Endothelial cell of umbilical vein (primary cell): ENCODE results near the gene ANKEF1. TPM values are rescaled to one million over a fixed set of nuclear protein-coding genes. Genes with fewer than 3 reads are reported as not detected.

ENCODE experiments used
- BruUV-seq: library from RNA; stranded (reverse); fragments of 400-500 nt; replicated peaks from 2 replicates; lab custom pipeline; 2021; lab: Mats Ljungman, UMichigan
- CTCF ChIA-PET: fragments of 300-600, 350-600 bp; sonication (Branson Sonifier 250); formaldehyde crosslinking; loops from one replicate; lab custom pipeline; 2021; ENCODE audit warnings: antibody characterized with exemption, inconsistent platforms; lab: Charles Lee
- POLR2A ChIA-PET: fragments of 300-600, 350-600 bp; sonication (Branson Sonifier 250); formaldehyde crosslinking; loops from one replicate; lab custom pipeline; 2021; ENCODE audit warnings: antibody characterized with exemption, inconsistent platforms; lab: Charles Lee
- DNase-seq: peaks from one replicate; pipeline ENCODE4 v3.0.0-alpha.2; 2011; ENCODE audit warnings: low read depth, low spot score
- FAIRE-seq: peaks from 2 replicates; lab custom pipeline; 2011; peaks lifted over from hg19 to GRCh38; lab: Jason Lieb, UNC
- H2AFZ ChIP-seq: 2 replicates; pipeline ENCODE4 v1.6.0; 2012; ENCODE audit warnings: low read depth, low read length, control low read depth, inconsistent platforms
- H3K27ac ChIP-seq: 2 replicates; pipeline ENCODE4 v1.5.1; 2011; ENCODE audit warnings: low read depth, mild to moderate bottlenecking, control low read depth, low read length, moderate library complexity; ENCODE audit not compliant: insufficient read depth
- H3K27me3 ChIP-seq, 2 experiments: 2 replicates each; pipeline versions ENCODE4 v1.6.0 to v1.6.1; 2011; ENCODE audit warnings: low read length in 2 of 2, mixed read lengths in 1 of 2; ENCODE audit not compliant: control insufficient read depth in 2 of 2, insufficient read depth in 2 of 2
- H3K36me3 ChIP-seq, 2 experiments: 2 replicates in 1 of 2; 3 replicates in 1 of 2; pipeline ENCODE4 v1.5.1; 2011; ENCODE audit warnings: low read length in 2 of 2, mild to moderate bottlenecking in 1 of 2, moderate library complexity in 1 of 2; ENCODE audit not compliant: control insufficient read depth in 2 of 2, insufficient read depth in 2 of 2; ENCODE audit errors: extremely low read depth in 1 of 2
- H3K4me1 ChIP-seq: 3 replicates; pipeline ENCODE4 v1.5.1; 2011; ENCODE audit warnings: mild to moderate bottlenecking, low read length; ENCODE audit not compliant: control insufficient read depth, insufficient read depth; ENCODE audit errors: extremely low read depth
- H3K4me2 ChIP-seq: 2 replicates; pipeline ENCODE4 v1.6.1; 2011; ENCODE audit warnings: low read length, control low read depth, mixed read lengths; ENCODE audit not compliant: insufficient read depth
- H3K4me3 ChIP-seq, 3 experiments: fragments of 200-600 bp in 1 of 3; sonication (generic), shearing (Covaris generic) in 1 of 3; replicated peaks in 1 of 3; 2 replicates each; pipeline ENCODE4 v1.5.1; 2011 to 2016; ENCODE audit warnings: control low read depth in 3 of 3, low read length in 3 of 3, mild to moderate bottlenecking in 2 of 3, inconsistent platforms in 1 of 3, low read depth in 1 of 3, moderate library complexity in 1 of 3; ENCODE audit not compliant: insufficient read depth in 1 of 3
- H3K79me2 ChIP-seq: 2 replicates; pipeline ENCODE4 v1.6.0; 2012; ENCODE audit warnings: low read length, inconsistent platforms; ENCODE audit not compliant: control insufficient read depth, insufficient read depth
- H3K9ac ChIP-seq: replicated peaks from 2 replicates; pipeline ENCODE3; 2011; ENCODE audit warnings: low read length, control low read depth; ENCODE audit not compliant: insufficient read depth; ENCODE audit errors: extremely low read depth
- H3K9me1 ChIP-seq: replicated peaks from 3 replicates; pipeline ENCODE4 v1.6.0; 2011; ENCODE audit warnings: mild to moderate bottlenecking, low read length; ENCODE audit not compliant: control insufficient read depth, insufficient read depth; ENCODE audit errors: extremely low read depth
- H3K9me3 ChIP-seq: replicated peaks from 2 replicates; pipeline ENCODE4 v1.5.1; 2012; ENCODE audit warnings: low read length, inconsistent platforms; ENCODE audit not compliant: control insufficient read depth, insufficient read depth
- H4K20me1 ChIP-seq: replicated peaks from 2 replicates; pipeline ENCODE3; 2011; ENCODE audit warnings: mild to moderate bottlenecking, low read length; ENCODE audit not compliant: control insufficient read depth, insufficient read depth; ENCODE audit errors: extremely low read depth
- CTCF ChIP-seq, 2 donors: IDR thresholded peaks; 1 replicate in 1 of 2; 2 replicates in 1 of 2; pipeline ENCODE4 v1.5.1; 2011; ENCODE audit warnings: low read length in 2 of 2, mild to moderate bottlenecking in 2 of 2, moderate library complexity in 2 of 2, control low read depth in 1 of 2, inconsistent platforms in 1 of 2, low read depth in 1 of 2; ENCODE audit not compliant: insufficient read depth in 1 of 2; ENCODE audit errors: extremely low read depth in 1 of 2
- EZH2 ChIP-seq: IDR thresholded peaks from 2 replicates; pipeline ENCODE4 v1.6.1; 2012; ENCODE audit warnings: borderline replicate concordance, low read depth, mild to moderate bottlenecking, moderate library complexity, low read length, inconsistent platforms; ENCODE audit not compliant: severe bottlenecking
- FOS ChIP-seq: IDR thresholded peaks from 2 replicates; pipeline ENCODE4 v1.6.1; 2011; ENCODE audit warnings: mild to moderate bottlenecking, low read length, moderate library complexity, borderline replicate concordance; ENCODE audit not compliant: insufficient read depth
- GATA2 ChIP-seq: IDR thresholded peaks from 2 replicates; pipeline ENCODE4 v1.7.0; 2011; ENCODE audit warnings: low read depth, mild to moderate bottlenecking, moderate library complexity, mixed read lengths, low read length; ENCODE audit not compliant: insufficient read length, insufficient read depth
- JUN ChIP-seq: IDR thresholded peaks from 2 replicates; pipeline ENCODE4 v1.6.1; 2011; ENCODE audit warnings: borderline replicate concordance, low read depth; ENCODE audit not compliant: insufficient read length, insufficient read depth
- MAX ChIP-seq: IDR thresholded peaks from 2 replicates; pipeline ENCODE4 v1.6.1; 2011; ENCODE audit not compliant: insufficient read depth, insufficient read length
- MYC ChIP-seq: IDR thresholded peaks from one replicate; pipeline ENCODE4 v1.6.1; 2011; ENCODE audit warnings: mild to moderate bottlenecking, low read depth, low read length
- POLR2A ChIP-seq: IDR thresholded peaks from 2 replicates; pipeline ENCODE4 v1.6.1; 2012; ENCODE audit warnings: low read depth, mild to moderate bottlenecking, control low read depth, low read length
- POLR2AphosphoS5 ChIP-seq: IDR thresholded peaks from 2 replicates; pipeline ENCODE4 v1.6.1; 2012; ENCODE audit warnings: low read depth, mild to moderate bottlenecking, control low read depth, low read length, moderate library complexity; ENCODE audit not compliant: insufficient read depth
- dilution Hi-C: fragments of 300-500 bp; cut with MboI; formaldehyde crosslinking; loops from one replicate; pipeline ENCODE4 v1.15.0; 2019; ENCODE audit warnings: low sequenced_read_pairs; ENCODE audit not compliant: extremely low pct_ligation_motif_present
- intact Hi-C: fragments of 100-400 bp; cut with micrococcal nuclease; formaldehyde crosslinking; loops from one replicate; pipeline ENCODE4 v1.10.0; 2022
- polyA plus RNA-seq, 4 experiments: library from polyadenylated mRNA; depleted of rRNA in 3 of 4; stranded (reverse) in 3 of 4; unstranded in 1 of 4; fragments of >200 nt; gene quantifications; 2 replicates each; pipeline versions ENCODE4 v1.2.1 to v1.2.3, GENCODE V29; 2011 to 2012; ENCODE audit warnings: missing spikeins in 1 of 4
- total RNA-seq: library from RNA; stranded (reverse); gene quantifications from 2 replicates; pipeline ENCODE4 v1.2.3, GENCODE V29; 2021

ANKEF1 gene
- total and polyA plus RNA-seq, 2 donors (not counting 3 experiments of a cell fraction or from before 2014, with no cell fraction given): 0.58 to 2.4 TPM

- dilution Hi-C loops: no loop called here
- intact Hi-C loops: no loop called here
- no peak for DNase-seq
Measured at GRCh38 chr20:10022625-10023024, 12.2 kb upstream of the ANKEF1 start.

More at GRCh38 chr20:10022625-10023024, 12.2 kb upstream of the ANKEF1 start:
- H3K9ac ChIP-seq: no peak overlapping the region
- H2AFZ ChIP-seq: no peak overlapping the region
- no peaks in the 10 kb centered on the region for H3K9me1 ChIP-seq
- no TSS peak for BruUV-seq
- POLR2A ChIA-PET: no interaction called here
- no peaks in the 10 kb centered on the region for H4K20me1 ChIP-seq
- H3K4me3 ChIP-seq: no peak overlapping the region
- FAIRE-seq: no peak
- TF ChIP-seq JUN (no peak), MAX (no peak), CTCF (IDR thresholded peaks at IDR 0.05; ENCODE audit: extremely low read depth in 1 of 2, insufficient read depth in 1 of 2, low read depth in 1 of 2, low read length in 2 of 2) (no peak), FOS (no peak), POLR2A (no peak), POLR2AphosphoS5 (no peak), MYC (no peak), EZH2 (no peak), GATA2 (no peak)
- no peak overlapping the region for H3K4me2 ChIP-seq
- H3K4me1 ChIP-seq: no peaks in the 10 kb centered on the region
- no peaks in the 10 kb centered on the region for H3K36me3 ChIP-seq
- CTCF ChIA-PET: no interaction called here
- peaks cover 0 to 2% of the 10 kb centered on the region in 2 experiments for H3K27me3 ChIP-seq
- H3K9me3 ChIP-seq: no peaks in the 10 kb centered on the region
- no peak overlapping the region for H3K27ac ChIP-seq
- H3K79me2 ChIP-seq: no peaks in the 10 kb centered on the region
